ENCODE measurements around the gene TAAR1.

GRCh38 chr6:132708002-132708401, 49.0 kb upstream of the TAAR1 start:
- TF ChIP-seq CTCF (IDR thresholded peaks at IDR 0.05; ENCODE audit: borderline replicate concordance, extremely low read depth, low read length, poor library complexity, severe bottlenecking) (no peak), EZH2 (IDR thresholded peaks at IDR 0.05; ENCODE audit: borderline replicate concordance, low read depth, low read length, severe bottlenecking) (no peak)

Measured in DND-41 (cell line).